Activated naive CD8-positive, alpha-beta T cell (primary cell): Measurements from ENCODE around the gene PNPLA2.

Source experiments
- H3K27ac Mint-ChIP-seq: one replicate; pipeline ENCODE4 v1.8.0; 2021; ENCODE audit warnings: mixed read lengths
- H3K27me3 Mint-ChIP-seq: one replicate; pipeline ENCODE4 v1.8.0; 2021; ENCODE audit warnings: mixed read lengths
- H3K36me3 Mint-ChIP-seq: one replicate; pipeline ENCODE4 v1.8.0; 2021; ENCODE audit warnings: mixed read lengths
- H3K4me1 Mint-ChIP-seq: one replicate; pipeline ENCODE4 v1.8.0; 2021; ENCODE audit warnings: low read depth, mixed read lengths
- H3K4me3 Mint-ChIP-seq: one replicate; pipeline ENCODE4 v1.8.0; 2021; ENCODE audit warnings: mild to moderate bottlenecking, mixed read lengths
- H3K9me3 Mint-ChIP-seq: one replicate; pipeline ENCODE4 v1.8.0; 2021; ENCODE audit warnings: low read depth, mixed read lengths

Gene PNPLA2

GRCh38 chr11:818396-819128 is at the start of gene PNPLA2:
PNPLA2 (plus strand) TSS chr11:818914; CDS start chr11:819719, 805 bp downstream.
- H3K9me3 Mint-ChIP-seq = no peaks in the 10 kb centered on the region
- H3K27me3 Mint-ChIP-seq = no peaks in the 10 kb centered on the region
- no peaks in the 10 kb centered on the region for H3K36me3 Mint-ChIP-seq
- peak within 1 kb of the TSS; percentile 76 for H3K4me3 Mint-ChIP-seq
- H3K27ac Mint-ChIP-seq = no peak within 1 kb of the TSS
- peaks cover 10% of the 10 kb centered on the region for H3K4me1 Mint-ChIP-seq

DNA sequence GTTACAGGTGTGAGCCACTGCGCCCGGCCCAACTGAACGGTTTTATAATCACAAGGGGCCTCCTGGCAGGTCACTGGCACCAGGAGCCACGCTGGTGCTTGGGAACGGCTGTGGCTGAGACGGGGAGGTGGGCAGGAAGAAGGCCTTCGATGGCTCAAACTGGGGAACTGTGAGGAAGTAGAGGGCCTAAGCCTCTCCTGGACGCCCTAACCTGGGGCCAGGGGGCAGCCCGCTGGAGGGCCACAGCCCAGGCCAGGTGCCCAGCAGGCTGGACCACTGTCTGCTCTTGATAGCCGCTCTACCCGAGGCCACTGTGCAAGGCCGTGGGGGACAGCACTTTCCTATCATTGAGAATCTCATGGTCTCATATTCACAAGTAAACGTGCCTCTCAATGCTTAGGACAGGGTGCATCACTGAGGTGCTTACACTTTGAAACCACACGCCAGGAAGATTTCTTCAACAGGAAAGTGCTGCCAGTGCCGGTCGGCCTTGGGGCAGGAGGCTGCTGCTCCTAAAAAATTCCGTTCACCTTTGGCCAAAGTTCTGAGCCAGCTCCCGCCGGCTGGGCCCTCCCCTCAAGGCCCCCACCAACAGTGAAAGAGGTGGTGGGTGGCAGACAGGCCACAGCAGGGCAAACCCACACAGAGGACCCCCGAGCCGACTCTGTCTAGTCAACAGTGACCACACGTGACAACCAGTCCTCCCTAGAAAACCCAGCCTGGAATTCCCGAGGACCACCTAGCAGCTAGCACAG is 48.6 kb upstream of the PNPLA2 start:
- Mint-ChIP-seq H3K27ac (no peak overlapping the region), H3K4me1 (peaks cover 7% of the 10 kb centered on the region), H3K4me3 (no peak overlapping the region), H3K36me3 (no peaks in the 10 kb centered on the region), H3K27me3 (no peaks in the 10 kb centered on the region), H3K9me3 (no peaks in the 10 kb centered on the region)

DNA sequence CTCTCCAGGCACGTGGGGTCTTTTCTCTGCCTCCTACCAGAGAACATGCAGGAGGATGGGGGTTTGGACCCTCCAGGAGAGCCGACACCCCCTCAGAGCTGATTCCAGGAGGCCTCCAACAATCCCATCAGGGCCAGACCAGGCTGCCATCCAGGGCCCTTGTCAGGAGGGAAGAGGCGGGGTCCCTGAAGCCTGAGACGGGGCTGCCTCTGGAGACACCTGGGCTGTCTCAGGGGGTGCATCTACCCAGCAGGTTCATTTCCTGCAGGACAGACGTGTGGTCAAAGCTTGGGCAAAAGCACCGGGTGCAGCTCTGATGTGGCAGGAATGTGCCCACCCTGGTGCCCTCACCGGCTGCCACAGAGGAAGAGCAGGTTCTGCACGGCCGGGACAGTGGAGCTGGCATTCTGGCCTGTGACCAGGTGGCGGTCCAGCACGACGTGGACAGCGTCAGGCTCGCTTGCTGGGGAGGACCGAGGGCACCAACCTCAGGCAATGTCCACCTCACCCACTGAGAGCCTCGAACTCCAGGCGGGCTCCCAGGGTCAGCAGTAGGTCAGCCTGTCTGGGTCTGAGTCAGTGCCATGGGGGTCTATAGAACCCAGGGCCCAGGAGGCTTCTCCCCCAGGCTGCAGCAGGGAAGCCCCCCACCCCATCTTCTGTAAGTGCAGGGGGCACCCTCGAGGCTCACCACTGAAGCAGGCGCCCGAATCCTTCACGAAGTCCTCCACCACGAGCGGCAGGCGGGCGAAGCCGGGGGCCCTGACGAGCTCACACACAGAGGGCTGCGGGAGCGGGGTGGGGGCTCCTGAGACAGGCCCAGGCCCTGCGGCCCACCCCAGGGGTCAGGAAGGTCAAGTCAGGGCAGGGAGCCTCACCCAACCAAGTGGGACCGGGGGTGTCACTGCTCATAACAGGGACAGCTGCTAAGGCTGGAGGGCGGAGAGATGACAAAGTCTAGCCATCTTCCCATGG is 47.8 kb upstream of the PNPLA2 start:
- no peaks in the 10 kb centered on the region for H3K36me3 Mint-ChIP-seq
- no peak overlapping the region for H3K27ac Mint-ChIP-seq
- H3K9me3 Mint-ChIP-seq = no peaks in the 10 kb centered on the region
- no peaks in the 10 kb centered on the region for H3K27me3 Mint-ChIP-seq
- H3K4me1 Mint-ChIP-seq = peaks cover 13% of the 10 kb centered on the region
- no peak overlapping the region for H3K4me3 Mint-ChIP-seq

DNA sequence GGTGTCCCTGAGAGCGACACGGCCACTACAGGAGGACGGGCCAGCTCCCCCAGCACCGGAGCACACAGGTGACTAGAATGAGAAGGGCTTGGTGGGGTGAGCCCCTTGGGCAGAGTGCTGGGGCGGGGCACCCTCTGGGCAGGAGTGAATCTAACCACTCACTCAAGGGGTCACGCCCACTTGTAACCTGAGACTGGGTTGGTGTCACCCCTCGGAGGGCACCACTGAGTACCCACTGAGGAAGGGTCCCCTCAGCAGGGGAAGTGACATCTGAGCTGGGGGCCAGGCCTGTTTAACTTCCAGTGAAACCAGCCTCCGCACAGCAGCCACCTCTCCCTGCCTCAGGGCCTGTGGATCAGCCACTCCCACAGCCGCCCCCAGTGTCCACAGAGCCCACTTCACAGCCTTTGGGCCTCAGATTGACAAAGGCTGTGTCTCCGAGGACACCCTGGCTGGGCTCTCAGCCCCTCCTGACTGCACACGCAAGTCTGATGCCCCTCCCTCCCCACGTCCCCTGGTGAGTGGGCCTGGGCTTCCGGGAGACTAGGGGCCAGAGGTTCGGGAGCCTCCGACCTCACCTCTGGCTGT is 47.0 kb upstream of the PNPLA2 start:
- no peaks in the 10 kb centered on the region for H3K27me3 Mint-ChIP-seq
- H3K4me1 Mint-ChIP-seq = peaks cover 16% of the 10 kb centered on the region
- H3K27ac Mint-ChIP-seq = no peak overlapping the region
- no peaks in the 10 kb centered on the region for H3K9me3 Mint-ChIP-seq
- no peak overlapping the region for H3K4me3 Mint-ChIP-seq
- no peaks in the 10 kb centered on the region for H3K36me3 Mint-ChIP-seq

- Mint-ChIP-seq H3K9me3 (no peaks in the 10 kb centered on the region), H3K27me3 (no peaks in the 10 kb centered on the region), H3K36me3 (no peaks in the 10 kb centered on the region), H3K4me3 (no peak overlapping the region), H3K4me1 (peaks cover 16% of the 10 kb centered on the region), H3K27ac (no peak overlapping the region)
Measured at GRCh38 chr11:772429-773390, 46.0 kb upstream of the PNPLA2 start.

- Mint-ChIP-seq H3K36me3 (no peaks in the 10 kb centered on the region), H3K4me3 (no peak overlapping the region), H3K4me1 (peaks cover 16% of the 10 kb centered on the region), H3K9me3 (no peaks in the 10 kb centered on the region), H3K27me3 (no peaks in the 10 kb centered on the region), H3K27ac (no peak overlapping the region)
Measured at GRCh38 chr11:773425-773824, 45.3 kb upstream of the PNPLA2 start.

- no peaks in the 10 kb centered on the region for H3K36me3 Mint-ChIP-seq
- H3K9me3 Mint-ChIP-seq = no peaks in the 10 kb centered on the region
- no peaks in the 10 kb centered on the region for H3K27me3 Mint-ChIP-seq
- peaks cover 16% of the 10 kb centered on the region for H3K4me1 Mint-ChIP-seq
- no peak overlapping the region for H3K27ac Mint-ChIP-seq
- no peak overlapping the region for H3K4me3 Mint-ChIP-seq
Measured at GRCh38 chr11:773830-774229, 44.9 kb upstream of the PNPLA2 start.

DNA sequence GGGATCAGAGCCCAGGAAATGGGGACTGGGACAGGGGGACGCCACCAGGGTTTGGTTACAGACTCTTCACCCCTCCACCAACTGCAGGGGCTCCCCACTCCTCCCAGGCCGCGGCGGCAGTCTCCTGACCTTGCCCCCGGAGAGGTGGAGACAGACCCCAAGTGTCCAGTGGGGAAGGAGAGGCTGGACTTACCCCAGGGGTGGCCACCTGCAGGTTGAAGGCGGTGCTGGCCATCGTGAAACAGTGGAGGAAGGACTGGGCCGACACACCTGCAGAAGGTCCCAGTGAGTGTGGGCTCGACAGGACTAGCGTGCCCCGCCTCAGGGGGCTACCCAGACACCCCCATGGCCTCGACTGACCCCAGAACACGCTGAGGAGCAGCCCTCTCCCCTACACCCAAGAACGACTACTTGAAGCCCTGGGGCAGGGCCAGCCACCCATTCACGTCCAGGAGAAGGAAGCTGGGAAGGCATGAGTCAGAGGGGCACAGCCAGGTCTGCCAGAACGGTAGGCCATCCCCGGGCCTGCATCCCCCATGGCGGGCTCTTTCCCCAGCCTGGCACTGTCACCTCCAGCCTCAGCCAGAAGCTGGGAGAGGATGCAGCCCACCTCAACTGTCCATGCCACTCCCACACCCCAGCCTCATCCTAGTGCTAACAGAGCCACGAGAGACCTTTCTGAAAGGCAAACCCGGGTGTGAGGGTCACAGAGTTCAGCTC is 43.7 kb upstream of the PNPLA2 start:
- Mint-ChIP-seq H3K27me3 (no peaks in the 10 kb centered on the region), H3K36me3 (no peaks in the 10 kb centered on the region), H3K27ac (no peak overlapping the region), H3K4me1 (peaks cover 23% of the 10 kb centered on the region), H3K9me3 (no peaks in the 10 kb centered on the region), H3K4me3 (peak overlapping the region; percentile 77)

GRCh38 chr11:776263-776560 is 42.5 kb upstream of the PNPLA2 start:
- Mint-ChIP-seq H3K36me3 (no peaks in the 10 kb centered on the region), H3K27ac (peak overlapping the region; percentile 82), H3K4me1 (peaks cover 26% of the 10 kb centered on the region), H3K27me3 (no peaks in the 10 kb centered on the region), H3K4me3 (peak overlapping the region; percentile 92), H3K9me3 (no peaks in the 10 kb centered on the region)

- Mint-ChIP-seq H3K4me3 (peak overlapping the region; percentile 92), H3K27me3 (no peaks in the 10 kb centered on the region), H3K9me3 (no peaks in the 10 kb centered on the region), H3K27ac (peak overlapping the region; percentile 82), H3K4me1 (peaks cover 26% of the 10 kb centered on the region), H3K36me3 (no peaks in the 10 kb centered on the region)
Measured at GRCh38 chr11:776561-777287, 42.0 kb upstream of the PNPLA2 start.

- Mint-ChIP-seq H3K27me3 (no peaks in the 10 kb centered on the region), H3K36me3 (no peaks in the 10 kb centered on the region), H3K9me3 (no peaks in the 10 kb centered on the region), H3K4me3 (peak within 1 kb of the TSS; percentile 92), H3K27ac (peak within 1 kb of the TSS; percentile 82), H3K4me1 (peaks cover 26% of the 10 kb centered on the region)
Measured at GRCh38 chr11:777288-778255, 41.1 kb upstream of the PNPLA2 start, which contains the start of gene GATD1. GATD1 (minus strand) TSS chr11:777487; CDS start chr11:777462, 25 bp downstream.
